Femur (tissue), 1 donor: ENCODE measurements around the gene KIAA1671.
A peak's percentile ranks its signal among the peaks of the same experiment; 100 is the strongest.

Source experiments
- DNase-seq: peaks from one replicate; pipeline ENCODE4 v3.0.0-alpha.2; 2017

KIAA1671 gene

GRCh38 chr22:24953384-24954113 is 1.0 kb downstream of the KIAA1671 start:
- DNase-seq, result no peak

GRCh38 chr22:24954114-24954463 is 1.6 kb downstream of the KIAA1671 start:
- DNase-seq, result no peak

GRCh38 chr22:24954856-24955255 is 2.3 kb downstream of the KIAA1671 start:
- DNase-seq, result no peak

GRCh38 chr22:24957043-24957442 is 4.5 kb downstream of the KIAA1671 start:
- DNase-seq, result no peak

- no peak for DNase-seq
Measured at GRCh38 chr22:24961217-24961844, 8.8 kb downstream of the KIAA1671 start.

GRCh38 chr22:24962094-24962493 is 9.6 kb downstream of the KIAA1671 start:
- no peak for DNase-seq

GRCh38 chr22:24962835-24963234 is 10.3 kb downstream of the KIAA1671 start:
- DNase-seq, result no peak

GRCh38 chr22:24964441-24964840 is 11.9 kb downstream of the KIAA1671 start:
- no peak for DNase-seq

- no peak for DNase-seq
Measured at GRCh38 chr22:24965822-24966626, 13.5 kb downstream of the KIAA1671 start.

- no peak for DNase-seq
Measured at GRCh38 chr22:24968066-24968561, 15.6 kb downstream of the KIAA1671 start.

GRCh38 chr22:24969560-24970301 is 17.2 kb downstream of the KIAA1671 start:
- DNase-seq, result peak; percentile 54

GRCh38 chr22:24972369-24972768 is 19.9 kb downstream of the KIAA1671 start:
- no peak for DNase-seq

- no peak for DNase-seq
Measured at GRCh38 chr22:24973872-24974271, 21.4 kb downstream of the KIAA1671 start.

GRCh38 chr22:24975125-24975640 is 22.7 kb downstream of the KIAA1671 start:
- DNase-seq, result no peak

GRCh38 chr22:24975813-24976341 is 23.4 kb downstream of the KIAA1671 start:
- peak; percentile 48 for DNase-seq

GRCh38 chr22:24976442-24977218 is 24.1 kb downstream of the KIAA1671 start:
- DNase-seq, result no peak

GRCh38 chr22:24977370-24978221 is 25.1 kb downstream of the KIAA1671 start:
- DNase-seq, result peak; percentile 80

- DNase-seq, result no peak
Measured at GRCh38 chr22:24978308-24978707, 25.8 kb downstream of the KIAA1671 start.

- DNase-seq, result no peak
Measured at GRCh38 chr22:24981066-24981465, 28.6 kb downstream of the KIAA1671 start.

- DNase-seq, result no peak
Measured at GRCh38 chr22:24981656-24982055, 29.1 kb downstream of the KIAA1671 start.
